ENCODE measurements around the gene XXYLT1. TPM values are rescaled to one million over a fixed set of nuclear protein-coding genes. Genes with fewer than 3 reads are reported as not detected.

Gene XXYLT1
- total RNA-seq, 1 donor from 2014 or later: 25.4 TPM

DNA sequence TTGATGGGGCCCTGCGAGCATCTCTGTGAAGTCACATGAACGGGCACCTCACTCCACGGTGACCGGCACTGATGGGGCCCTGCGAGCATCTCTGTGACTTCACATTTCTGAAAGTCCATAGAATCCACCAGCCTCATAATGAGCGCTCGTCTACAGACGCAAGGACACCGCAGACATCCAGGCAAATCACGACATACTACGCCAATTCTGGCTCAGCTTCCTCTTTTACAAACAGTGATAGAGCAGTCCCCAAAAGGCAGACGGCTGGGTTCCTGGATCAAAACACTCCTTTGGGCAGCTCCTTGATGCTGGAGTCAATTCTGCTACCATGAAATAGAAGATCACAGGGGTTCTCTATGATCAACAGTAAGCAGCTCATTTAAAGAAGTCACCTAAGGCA lies 125.4 kb downstream of the XXYLT1 start:
- Mint-ChIP-seq H3K9me3 (ENCODE audit: low read depth) (peaks cover 5% of the 10 kb centered on the region), H3K4me3 (ENCODE audit: low read depth) (no peak overlapping the region), H3K27ac (no peak overlapping the region), H3K4me1 (ENCODE audit: low read depth) (peaks cover 6% of the 10 kb centered on the region), H3K36me3 (ENCODE audit: insufficient read depth) (peaks cover 6% of the 10 kb centered on the region), H3K27me3 (peaks cover 3% of the 10 kb centered on the region)
- DNase-seq (ENCODE audit: low spot score, unreplicated experiment): no peak
- TF ChIP-seq, protein P1, sequence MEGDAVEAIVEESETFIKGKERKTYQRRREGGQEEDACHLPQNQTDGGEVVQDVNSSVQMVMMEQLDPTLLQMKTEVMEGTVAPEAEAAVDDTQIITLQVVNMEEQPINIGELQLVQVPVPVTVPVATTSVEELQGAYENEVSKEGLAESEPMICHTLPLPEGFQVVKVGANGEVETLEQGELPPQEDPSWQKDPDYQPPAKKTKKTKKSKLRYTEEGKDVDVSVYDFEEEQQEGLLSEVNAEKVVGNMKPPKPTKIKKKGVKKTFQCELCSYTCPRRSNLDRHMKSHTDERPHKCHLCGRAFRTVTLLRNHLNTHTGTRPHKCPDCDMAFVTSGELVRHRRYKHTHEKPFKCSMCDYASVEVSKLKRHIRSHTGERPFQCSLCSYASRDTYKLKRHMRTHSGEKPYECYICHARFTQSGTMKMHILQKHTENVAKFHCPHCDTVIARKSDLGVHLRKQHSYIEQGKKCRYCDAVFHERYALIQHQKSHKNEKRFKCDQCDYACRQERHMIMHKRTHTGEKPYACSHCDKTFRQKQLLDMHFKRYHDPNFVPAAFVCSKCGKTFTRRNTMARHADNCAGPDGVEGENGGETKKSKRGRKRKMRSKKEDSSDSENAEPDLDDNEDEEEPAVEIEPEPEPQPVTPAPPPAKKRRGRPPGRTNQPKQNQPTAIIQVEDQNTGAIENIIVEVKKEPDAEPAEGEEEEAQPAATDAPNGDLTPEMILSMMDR (IDR thresholded peaks at IDR 0.05; ENCODE audit: unreplicated experiment): no peak

- no peaks in the 10 kb centered on the region for H3K4me1 Mint-ChIP-seq (ENCODE audit: low read depth)
- no peak for DNase-seq (ENCODE audit: low spot score, unreplicated experiment)
- peaks cover 9% of the 10 kb centered on the region for H3K9me3 Mint-ChIP-seq (ENCODE audit: low read depth)
- H3K4me3 Mint-ChIP-seq (ENCODE audit: low read depth): no peak overlapping the region
- H3K27ac Mint-ChIP-seq: no peak overlapping the region
- peaks cover 8% of the 10 kb centered on the region for H3K36me3 Mint-ChIP-seq (ENCODE audit: insufficient read depth)
- H3K27me3 Mint-ChIP-seq: peaks cover 3% of the 10 kb centered on the region
- TF ChIP-seq, protein P1 (IDR thresholded peaks at IDR 0.05; ENCODE audit: unreplicated experiment): no peak
These were observed 127.7 kb downstream of the XXYLT1 start for GRCh38 chr3:195143221-195143620.

DNA sequence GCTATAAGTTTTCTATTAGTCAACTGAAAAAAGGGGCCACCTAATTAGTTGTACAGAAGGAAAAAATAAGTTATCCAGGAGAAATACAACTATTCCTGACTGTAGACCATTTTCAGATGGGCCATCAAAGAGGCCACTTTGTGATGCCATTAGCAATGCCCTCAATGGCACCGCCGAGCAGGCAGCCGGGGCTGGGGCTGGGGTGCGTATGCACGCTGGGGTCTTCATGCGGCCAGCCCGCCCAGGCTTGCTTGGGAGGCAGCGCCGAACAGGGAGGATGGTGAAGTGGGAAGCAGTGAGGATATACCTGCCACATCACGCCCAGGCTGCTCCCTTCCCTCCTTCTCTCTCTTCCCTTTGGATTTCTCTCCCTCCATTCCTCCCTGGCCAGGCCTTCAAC lies 128.4 kb downstream of the XXYLT1 start:
- Mint-ChIP-seq H3K9me3 (ENCODE audit: low read depth) (peaks cover 9% of the 10 kb centered on the region), H3K4me3 (ENCODE audit: low read depth) (no peak overlapping the region), H3K27ac (no peak overlapping the region), H3K4me1 (ENCODE audit: low read depth) (peaks cover 2% of the 10 kb centered on the region), H3K27me3 (no peaks in the 10 kb centered on the region), H3K36me3 (ENCODE audit: insufficient read depth) (peaks cover 8% of the 10 kb centered on the region)
- DNase-seq (ENCODE audit: low spot score, unreplicated experiment): no peak
- TF ChIP-seq, protein P1 (IDR thresholded peaks at IDR 0.05; ENCODE audit: unreplicated experiment): no peak

- peaks cover 2% of the 10 kb centered on the region for H3K4me1 Mint-ChIP-seq (ENCODE audit: low read depth)
- no peak overlapping the region for H3K27ac Mint-ChIP-seq
- H3K4me3 Mint-ChIP-seq (ENCODE audit: low read depth): no peak overlapping the region
- H3K36me3 Mint-ChIP-seq (ENCODE audit: insufficient read depth): peaks cover 8% of the 10 kb centered on the region
- TF ChIP-seq, protein P1 (IDR thresholded peaks at IDR 0.05; ENCODE audit: unreplicated experiment): no peak
- H3K27me3 Mint-ChIP-seq: no peaks in the 10 kb centered on the region
- no peak for DNase-seq (ENCODE audit: low spot score, unreplicated experiment)
- peaks cover 9% of the 10 kb centered on the region for H3K9me3 Mint-ChIP-seq (ENCODE audit: low read depth)
These were observed 129.9 kb downstream of the XXYLT1 start for GRCh38 chr3:195140816-195141793.

GRCh38 chr3:195140410-195140809 lies 130.5 kb downstream of the XXYLT1 start:
- TF ChIP-seq, protein P1 (IDR thresholded peaks at IDR 0.05; ENCODE audit: unreplicated experiment): no peak
- Mint-ChIP-seq H3K4me1 (ENCODE audit: low read depth) (peaks cover 2% of the 10 kb centered on the region), H3K27me3 (no peaks in the 10 kb centered on the region), H3K9me3 (ENCODE audit: low read depth) (peaks cover 9% of the 10 kb centered on the region), H3K36me3 (ENCODE audit: insufficient read depth) (peaks cover 8% of the 10 kb centered on the region), H3K27ac (no peak overlapping the region), H3K4me3 (ENCODE audit: low read depth) (no peak overlapping the region)
- DNase-seq (ENCODE audit: low spot score, unreplicated experiment): no peak

All from progenitor cell of endocrine pancreas (in vitro differentiated cells).